Measurements from ENCODE around the gene DNAAF5. TPM values are rescaled to one million over a fixed set of nuclear protein-coding genes. Genes with fewer than 3 reads are reported as not detected.

DNAAF5 gene
- total RNA-seq, 1 experiment from 2014 or later, result 37.6 TPM

- Mint-ChIP-seq H3K4me3 (ENCODE audit: unreplicated experiment) (no peak overlapping the region), H3K27ac (ENCODE audit: low read depth, unreplicated experiment) (no peak overlapping the region), H3K9me3 (ENCODE audit: unreplicated experiment) (no peaks in the 10 kb centered on the region), H3K4me1 (ENCODE audit: insufficient read depth, unreplicated experiment) (no peaks in the 10 kb centered on the region), H3K36me3 (ENCODE audit: insufficient read depth, unreplicated experiment) (peaks cover 79% of the 10 kb centered on the region), H3K27me3 (ENCODE audit: insufficient read depth, unreplicated experiment) (no peaks in the 10 kb centered on the region)
- no peak for TF ChIP-seq CTCF (IDR thresholded peaks at IDR 0.05; ENCODE audit: unreplicated experiment)
- intact Hi-C loops (cut with micrococcal nuclease), result no loop called here
- BruUV-seq (replicated peaks), result no TSS peak
- ChIA-PET POLR2A (no interaction called here), CTCF (no interaction called here)
- DNase-seq (ENCODE audit: unreplicated experiment), result no peak
Measured at GRCh38 chr7:781186-781849, 54.8 kb downstream of the DNAAF5 start.

- Mint-ChIP-seq H3K27ac (ENCODE audit: low read depth, unreplicated experiment) (no peak overlapping the region), H3K4me1 (ENCODE audit: insufficient read depth, unreplicated experiment) (no peaks in the 10 kb centered on the region), H3K4me3 (ENCODE audit: unreplicated experiment) (no peak overlapping the region), H3K36me3 (ENCODE audit: insufficient read depth, unreplicated experiment) (peaks cover 72% of the 10 kb centered on the region), H3K9me3 (ENCODE audit: unreplicated experiment) (no peaks in the 10 kb centered on the region), H3K27me3 (ENCODE audit: insufficient read depth, unreplicated experiment) (no peaks in the 10 kb centered on the region)
- POLR2A ChIA-PET, result no interaction called here
- DNase-seq (ENCODE audit: unreplicated experiment), result no peak
- BruUV-seq (replicated peaks), result no TSS peak
- intact Hi-C loops (cut with micrococcal nuclease), result no loop called here
- TF ChIP-seq CTCF (IDR thresholded peaks at IDR 0.05; ENCODE audit: unreplicated experiment), result no peak
- CTCF ChIA-PET, result no interaction called here
Measured at GRCh38 chr7:781936-782529, 55.5 kb downstream of the DNAAF5 start.

GRCh38 chr7:782718-783449 is 56.4 kb downstream of the DNAAF5 start:
- Mint-ChIP-seq H3K4me1 (ENCODE audit: insufficient read depth, unreplicated experiment) (no peaks in the 10 kb centered on the region), H3K36me3 (ENCODE audit: insufficient read depth, unreplicated experiment) (peaks cover 64% of the 10 kb centered on the region), H3K27ac (ENCODE audit: low read depth, unreplicated experiment) (no peak overlapping the region), H3K4me3 (ENCODE audit: unreplicated experiment) (no peak overlapping the region), H3K9me3 (ENCODE audit: unreplicated experiment) (no peaks in the 10 kb centered on the region), H3K27me3 (ENCODE audit: insufficient read depth, unreplicated experiment) (no peaks in the 10 kb centered on the region)
- POLR2A ChIA-PET, result no interaction called here
- TF ChIP-seq CTCF (IDR thresholded peaks at IDR 0.05; ENCODE audit: unreplicated experiment), result no peak
- CTCF ChIA-PET, result interaction anchor here (0.6 to 9.8 kb wide), 4 partner anchors 15 to 531 kb away, joined by 4 to 96 read pairs (median 4); no protein-coding TSS in a partner anchor
- intact Hi-C loops (cut with micrococcal nuclease), result no loop called here
- no TSS peak for BruUV-seq (replicated peaks)
- no peak for DNase-seq (ENCODE audit: unreplicated experiment)
